H9 (cell line): ENCODE results near the gene CREB5. TPM values are rescaled to one million over a fixed set of nuclear protein-coding genes. Genes with fewer than 3 reads are reported as not detected.

Experiments
- DNase-seq: peaks from one replicate; pipeline ENCODE4 v3.0.0-alpha.2; 2017
- H2AFZ ChIP-seq: one replicate; pipeline ENCODE4 v1.6.1; 2013; ENCODE audit warnings: mild to moderate bottlenecking, low read length, control low read depth, moderate library complexity
- H2AK5ac ChIP-seq: 2 replicates; pipeline ENCODE4 v1.6.1; 2013; ENCODE audit warnings: low read length, control low read depth, mixed read lengths; ENCODE audit not compliant: insufficient read length
- H2BK120ac ChIP-seq: one replicate; pipeline ENCODE4 v1.6.1; 2013; ENCODE audit warnings: low read depth, mild to moderate bottlenecking, low read length, control low read depth, inconsistent platforms; ENCODE audit not compliant: poor library complexity, severe bottlenecking
- H2BK12ac ChIP-seq: 2 replicates; pipeline ENCODE4 v1.6.1; 2013; ENCODE audit warnings: low read length, control low read depth, mixed read lengths, low read depth; ENCODE audit not compliant: insufficient read length
- H2BK15ac ChIP-seq: 2 replicates; pipeline ENCODE4 v1.6.1; 2013; ENCODE audit warnings: low read depth, low read length, control low read depth
- H2BK20ac ChIP-seq: one replicate; pipeline ENCODE4 v1.6.1; 2013; ENCODE audit warnings: low read depth, mild to moderate bottlenecking, low read length, control low read depth, inconsistent platforms; ENCODE audit not compliant: poor library complexity, severe bottlenecking
- H2BK5ac ChIP-seq: 2 replicates; pipeline ENCODE4 v1.6.1; 2013; ENCODE audit warnings: low read length, control low read depth, mixed read lengths; ENCODE audit not compliant: insufficient read length
- H3K14ac ChIP-seq: 2 replicates; pipeline ENCODE4 v1.6.1; 2013; ENCODE audit warnings: low read length, control low read depth; ENCODE audit not compliant: insufficient read depth
- H3K18ac ChIP-seq: 2 replicates; pipeline ENCODE4 v1.6.1; 2013; ENCODE audit warnings: low read depth, mild to moderate bottlenecking, mixed read lengths, low read length, control low read depth; ENCODE audit not compliant: insufficient read length
- H3K23ac ChIP-seq: 2 replicates; pipeline ENCODE4 v1.6.1; 2013; ENCODE audit warnings: low read length, control low read depth, mixed read lengths, low read depth; ENCODE audit not compliant: insufficient read length
- H3K23me2 ChIP-seq: 2 replicates; pipeline ENCODE4 v1.6.1; 2013; ENCODE audit warnings: low read depth, mild to moderate bottlenecking, mixed read lengths, low read length, control low read depth; ENCODE audit not compliant: insufficient read length, poor library complexity, severe bottlenecking
- H3K27ac ChIP-seq: 2 replicates; pipeline ENCODE4 v1.5.1; 2013; ENCODE audit warnings: low read length, control low read depth, mixed read lengths, low read depth; ENCODE audit not compliant: insufficient read length
- H3K27me3 ChIP-seq: 2 replicates; pipeline ENCODE4 v1.6.1; 2013; ENCODE audit warnings: low read length, control low read depth, inconsistent platforms; ENCODE audit not compliant: insufficient read depth
- H3K4ac ChIP-seq: 2 replicates; pipeline ENCODE4 v1.6.1; 2013; ENCODE audit warnings: low read depth, mild to moderate bottlenecking, control low read depth, inconsistent platforms, low read length, moderate library complexity
- H3K4me1 ChIP-seq: 2 replicates; pipeline ENCODE4 v1.6.1; 2013; ENCODE audit warnings: low read length, control low read depth, inconsistent platforms; ENCODE audit not compliant: insufficient read depth
- H3K4me2 ChIP-seq: 2 replicates; pipeline ENCODE4 v1.6.1; 2013; ENCODE audit warnings: low read length, control low read depth, mixed read lengths; ENCODE audit not compliant: insufficient read length, insufficient read depth
- H3K56ac ChIP-seq: 2 replicates; pipeline ENCODE4 v1.6.1; 2013; ENCODE audit warnings: low read depth, mild to moderate bottlenecking, mixed read lengths, low read length, control low read depth; ENCODE audit not compliant: insufficient read length
- H3K79me1 ChIP-seq: 2 replicates; pipeline ENCODE4 v1.6.1; 2013; ENCODE audit warnings: low read depth, mild to moderate bottlenecking, moderate library complexity, low read length, control low read depth, inconsistent platforms; ENCODE audit not compliant: insufficient read depth, poor library complexity, severe bottlenecking
- H3K79me2 ChIP-seq: 2 replicates; pipeline ENCODE4 v1.6.1; 2013; ENCODE audit warnings: low read length, control low read depth, inconsistent platforms; ENCODE audit not compliant: insufficient read depth
- H3K9ac ChIP-seq: 2 replicates; pipeline ENCODE4 v1.6.1; 2013; ENCODE audit warnings: low read length, control low read depth, mixed read lengths; ENCODE audit not compliant: insufficient read length; ENCODE audit errors: extremely low read depth
- H3K9me3 ChIP-seq: one replicate; pipeline ENCODE4 v1.6.1; 2013; ENCODE audit warnings: low read depth, low read length, inconsistent platforms; ENCODE audit not compliant: control insufficient read depth
- H3T11ph ChIP-seq: one replicate; pipeline ENCODE4 v1.6.1; 2013; ENCODE audit warnings: mild to moderate bottlenecking, low read length, control low read depth, inconsistent platforms
- H4K20me1 ChIP-seq: one replicate; pipeline ENCODE4 v1.6.1; 2013; ENCODE audit not compliant: control insufficient read depth, insufficient read length, insufficient read depth
- H4K5ac ChIP-seq: 2 replicates; pipeline ENCODE4 v1.6.1; 2013; ENCODE audit warnings: low read depth, mild to moderate bottlenecking, mixed read lengths, low read length, control low read depth; ENCODE audit not compliant: insufficient read length
- H4K8ac ChIP-seq: replicated peaks from 2 replicates; pipeline ENCODE4 v1.6.1; 2013; ENCODE audit warnings: low read length, control low read depth, mixed read lengths, low read depth; ENCODE audit not compliant: insufficient read length
- H4K91ac ChIP-seq: 2 replicates; pipeline ENCODE4 v1.6.1; 2013; ENCODE audit warnings: low read depth, mild to moderate bottlenecking, moderate library complexity, mixed read lengths, low read length, control low read depth; ENCODE audit not compliant: insufficient read length
- H3K27ac Mint-ChIP-seq, 3 experiments: 2 replicates in 2 of 3; 3 replicates in 1 of 3; pipeline ENCODE4 v1.8.0; 2020 to 2021; ENCODE audit warnings: mixed read lengths in 3 of 3, mild to moderate bottlenecking in 1 of 3, moderate library complexity in 1 of 3
- H3K27me3 Mint-ChIP-seq: 2 replicates; pipeline ENCODE4 v1.8.0; 2021; ENCODE audit warnings: low read depth, mild to moderate bottlenecking, moderate library complexity, mixed read lengths
- H3K36me3 Mint-ChIP-seq, 3 experiments: 2 replicates in 2 of 3; 3 replicates in 1 of 3; pipeline ENCODE4 v1.8.0; 2020 to 2021; ENCODE audit warnings: low read depth in 3 of 3, mixed read lengths in 3 of 3; ENCODE audit not compliant: insufficient read depth in 1 of 3
- H3K4me1 Mint-ChIP-seq, 2 experiments: 2 replicates each; pipeline ENCODE4 v1.8.0; 2020; ENCODE audit warnings: mixed read lengths in 2 of 2
- H3K4me3 Mint-ChIP-seq, 2 experiments: 2 replicates in 1 of 2; 3 replicates in 1 of 2; pipeline ENCODE4 v1.8.0; 2020 to 2021; ENCODE audit warnings: mild to moderate bottlenecking in 2 of 2, mixed read lengths in 2 of 2, moderate library complexity in 1 of 2
- H3K9me3 Mint-ChIP-seq, 2 experiments: 2 replicates in 1 of 2; 3 replicates in 1 of 2; pipeline ENCODE4 v1.8.0; 2020; ENCODE audit warnings: mild to moderate bottlenecking in 2 of 2, mixed read lengths in 2 of 2, moderate library complexity in 1 of 2
- CTCF ChIP-seq: fragments of 200-600 bp; sonication (generic); conservative IDR thresholded peaks from 3 replicates; pipeline ENCODE4 v1.8.0; 2021; ENCODE audit warnings: antibody characterized with exemption, mild to moderate bottlenecking
- WGBS: extraction: QIAGEN DNeasy Blood & Tissue Kit; methylation state at CpG from one replicate; pipeline ENCODE4 v1.1.7; 2013; ENCODE audit warnings: missing lambda C conversion rate, low lambda C conversion rate, mixed read lengths; ENCODE audit not compliant: insufficient read length; ENCODE audit errors: extremely low coverage; 5-methylcytosine and 5-hydroxymethylcytosine counted together
- total RNA-seq: library from RNA; stranded (reverse); gene quantifications from 2 replicates; pipeline ENCODE4 v1.2.1, GENCODE V29; 2021

Gene CREB5
- total RNA-seq, 1 experiment from 2014 or later = 4.0 TPM

DNA sequence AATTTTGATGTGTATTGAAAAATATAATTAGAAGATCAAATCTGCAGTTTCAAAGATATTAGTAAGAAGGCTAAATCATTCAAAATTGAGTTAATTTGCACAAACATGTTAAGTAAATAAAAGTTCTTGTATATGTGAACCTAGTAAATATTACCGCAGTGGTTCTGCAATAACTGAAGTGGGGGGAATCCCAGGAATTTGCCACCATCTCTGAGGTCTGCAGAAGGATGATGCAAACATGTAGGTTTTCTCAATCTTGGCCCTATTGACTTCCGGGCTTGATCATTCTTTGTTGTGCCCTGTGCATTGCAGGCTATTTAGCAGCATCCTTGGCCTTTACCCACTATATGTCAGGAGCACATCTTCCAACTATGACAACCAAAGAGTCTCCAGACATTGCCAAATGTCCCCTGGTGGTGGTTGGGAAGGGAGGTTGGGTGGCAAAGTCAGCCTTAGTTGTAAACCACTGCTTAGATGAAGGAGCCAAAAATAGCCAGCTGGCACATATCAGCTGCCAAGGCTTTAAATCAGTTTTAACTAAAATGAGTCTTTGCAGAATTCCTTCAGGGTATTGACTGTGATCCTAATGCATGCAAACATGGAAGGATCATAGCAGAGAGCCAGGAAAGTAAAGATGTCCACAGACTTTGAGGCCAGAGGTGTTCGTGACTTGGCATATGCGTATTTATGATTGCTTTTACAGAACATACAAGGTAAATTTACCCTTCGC lies 399.5 kb downstream of the CREB5 start:
- no peak overlapping the region for H3K18ac ChIP-seq
- H3K27me3 ChIP-seq = no peaks in the 10 kb centered on the region
- H3K79me2 ChIP-seq = no peaks in the 10 kb centered on the region
- H3K23ac ChIP-seq = no peak overlapping the region
- no peak overlapping the region for H3K9ac ChIP-seq
- H3K27ac Mint-ChIP-seq = no peak overlapping the region
- H3K4me3 Mint-ChIP-seq = no peak overlapping the region
- H4K20me1 ChIP-seq = no peaks in the 10 kb centered on the region
- no peaks in the 10 kb centered on the region for H3K4me1 ChIP-seq
- WGBS = no CpG with 5 or more reads among the region's 5 CpGs
- no peak for DNase-seq
- H3K4ac ChIP-seq = no peak overlapping the region
- H2BK12ac ChIP-seq = no peak overlapping the region
- no peak overlapping the region for H2AK5ac ChIP-seq
- H2BK5ac ChIP-seq = no peak overlapping the region
- no peak overlapping the region for H3T11ph ChIP-seq
- H4K5ac ChIP-seq = no peak overlapping the region
- TF ChIP-seq CTCF = no peak
- H2BK120ac ChIP-seq = no peak overlapping the region
- H3K36me3 Mint-ChIP-seq = no peaks in the 10 kb centered on the region
- H3K4me2 ChIP-seq = no peak overlapping the region
- no peak overlapping the region for H2BK15ac ChIP-seq
- no peak overlapping the region for H2BK20ac ChIP-seq
- H2AFZ ChIP-seq = no peak overlapping the region
- no peaks in the 10 kb centered on the region for H3K79me1 ChIP-seq
- H3K9me3 Mint-ChIP-seq = no peaks in the 10 kb centered on the region
- no peak overlapping the region for H3K14ac ChIP-seq
- no peak overlapping the region for H4K91ac ChIP-seq
- no peak overlapping the region for H3K27ac ChIP-seq
- H4K8ac ChIP-seq = no peak overlapping the region
- H3K9me3 ChIP-seq = no peaks in the 10 kb centered on the region
- H3K4me1 Mint-ChIP-seq = peaks cover 6 to 7% of the 10 kb centered on the region in 2 experiments; a peak in 3 of 4 replicates
- H3K23me2 ChIP-seq = no peaks in the 10 kb centered on the region
- H3K27me3 Mint-ChIP-seq = no peaks in the 10 kb centered on the region
- H3K56ac ChIP-seq = no peak overlapping the region
